Measurements from ENCODE around the gene IZUMO1R.

IZUMO1R gene

GRCh38 chr11:94322501-94322900 is 18.1 kb downstream of the IZUMO1R start:
- TF ChIP-seq TAF1 (IDR thresholded peaks at IDR 0.05; ENCODE audit: borderline replicate concordance, insufficient read depth, low read length) (no peak), SIN3A (IDR thresholded peaks at IDR 0.05; ENCODE audit: borderline replicate concordance, insufficient read depth, low read length) (no peak), REST (IDR thresholded peaks at IDR 0.05; ENCODE audit: insufficient read depth in 1 of 2, low read depth in 2 of 2, low read length in 2 of 2) (no peak), FOXP2 (optimal IDR thresholded peaks at IDR 0.05; ENCODE audit: borderline replicate concordance, extremely low read depth, extremely low read length, insufficient read depth) (no peak), POLR2AphosphoS5 (IDR thresholded peaks at IDR 0.05; ENCODE audit: low read depth, low read length) (no peak)

GRCh38 chr11:94325681-94326080 is 21.3 kb downstream of the IZUMO1R start:
- TF ChIP-seq POLR2AphosphoS5 (IDR thresholded peaks at IDR 0.05; ENCODE audit: low read depth, low read length) (no peak), TAF1 (IDR thresholded peaks at IDR 0.05; ENCODE audit: borderline replicate concordance, insufficient read depth, low read length) (no peak), FOXP2 (optimal IDR thresholded peaks at IDR 0.05; ENCODE audit: borderline replicate concordance, extremely low read depth, extremely low read length, insufficient read depth) (no peak), REST (IDR thresholded peaks at IDR 0.05; ENCODE audit: insufficient read depth in 1 of 2, low read depth in 2 of 2, low read length in 2 of 2) (no peak), SIN3A (IDR thresholded peaks at IDR 0.05; ENCODE audit: borderline replicate concordance, insufficient read depth, low read length) (no peak)

GRCh38 chr11:94326947-94327346 is 22.6 kb downstream of the IZUMO1R start:
- TF ChIP-seq REST (IDR thresholded peaks at IDR 0.05; ENCODE audit: insufficient read depth in 1 of 2, low read depth in 2 of 2, low read length in 2 of 2): no peak

GRCh38 chr11:94328587-94329080 is 24.3 kb downstream of the IZUMO1R start:
- no peak for TF ChIP-seq FOXP2 (optimal IDR thresholded peaks at IDR 0.05; ENCODE audit: borderline replicate concordance, extremely low read depth, extremely low read length, insufficient read depth)
- no peak for TF ChIP-seq REST (IDR thresholded peaks at IDR 0.05; ENCODE audit: insufficient read depth in 1 of 2, low read depth in 2 of 2, low read length in 2 of 2)
- TF ChIP-seq TAF1 (IDR thresholded peaks at IDR 0.05; ENCODE audit: borderline replicate concordance, insufficient read depth, low read length): no peak
- TF ChIP-seq POLR2AphosphoS5 (IDR thresholded peaks at IDR 0.05; ENCODE audit: low read depth, low read length): no peak
- no peak for TF ChIP-seq SIN3A (IDR thresholded peaks at IDR 0.05; ENCODE audit: borderline replicate concordance, insufficient read depth, low read length)

- TF ChIP-seq TAF1 (IDR thresholded peaks at IDR 0.05; ENCODE audit: borderline replicate concordance, insufficient read depth, low read length) (no peak), SIN3A (IDR thresholded peaks at IDR 0.05; ENCODE audit: borderline replicate concordance, insufficient read depth, low read length) (no peak), FOXP2 (optimal IDR thresholded peaks at IDR 0.05; ENCODE audit: borderline replicate concordance, extremely low read depth, extremely low read length, insufficient read depth) (no peak), POLR2AphosphoS5 (IDR thresholded peaks at IDR 0.05; ENCODE audit: low read depth, low read length) (no peak), REST (IDR thresholded peaks at IDR 0.05; ENCODE audit: insufficient read depth in 1 of 2, low read depth in 2 of 2, low read length in 2 of 2) (no peak)
Measured at GRCh38 chr11:94329501-94329900, 25.1 kb downstream of the IZUMO1R start.

Data from PFSK-1 (cell line).